ENCODE data around the gene OTOP2. TPM values are rescaled to one million over a fixed set of nuclear protein-coding genes. Genes with fewer than 3 reads are reported as not detected.

Gene OTOP2
- total and polyA plus RNA-seq, 9 of the 15 experiments (the other 6 are each of a cell fraction or from before 2014, with no cell fraction given), result 0.04 to 0.36 (median 0.14) TPM; not detected in 1

- TF ChIP-seq, protein P1, sequence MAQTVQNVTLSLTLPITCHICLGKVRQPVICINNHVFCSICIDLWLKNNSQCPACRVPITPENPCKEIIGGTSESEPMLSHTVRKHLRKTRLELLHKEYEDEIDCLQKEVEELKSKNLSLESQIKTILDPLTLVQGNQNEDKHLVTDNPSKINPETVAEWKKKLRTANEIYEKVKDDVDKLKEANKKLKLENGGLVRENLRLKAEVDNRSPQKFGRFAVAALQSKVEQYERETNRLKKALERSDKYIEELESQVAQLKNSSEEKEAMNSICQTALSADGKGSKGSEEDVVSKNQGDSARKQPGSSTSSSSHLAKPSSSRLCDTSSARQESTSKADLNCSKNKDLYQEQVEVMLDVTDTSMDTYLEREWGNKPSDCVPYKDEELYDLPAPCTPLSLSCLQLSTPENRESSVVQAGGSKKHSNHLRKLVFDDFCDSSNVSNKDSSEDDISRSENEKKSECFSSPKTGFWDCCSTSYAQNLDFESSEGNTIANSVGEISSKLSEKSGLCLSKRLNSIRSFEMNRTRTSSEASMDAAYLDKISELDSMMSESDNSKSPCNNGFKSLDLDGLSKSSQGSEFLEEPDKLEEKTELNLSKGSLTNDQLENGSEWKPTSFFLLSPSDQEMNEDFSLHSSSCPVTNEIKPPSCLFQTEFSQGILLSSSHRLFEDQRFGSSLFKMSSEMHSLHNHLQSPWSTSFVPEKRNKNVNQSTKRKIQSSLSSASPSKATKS (CRISPR knock-in tag; IDR thresholded peaks at IDR 0.05), result no peak
- TF ChIP-seq ZNF263 (CRISPR knock-in tag; IDR thresholded peaks at IDR 0.05; ENCODE audit: borderline replicate concordance) (peak; percentile 75), ZFP36 (IDR thresholded peaks at IDR 0.05; ENCODE audit: low read depth, low read length, partially characterized antibody) (no peak), DDX20 (tag; IDR thresholded peaks at IDR 0.05; ENCODE audit: low read depth) (no peak), GABPB1 (CRISPR knock-in tag; IDR thresholded peaks at IDR 0.05) (peak; percentile 42; the same call in 1 of the 2 replicates), EGR1 (conservative IDR thresholded peaks at IDR 0.05) (no peak), ZBED1 (IDR thresholded peaks at IDR 0.05) (no peak), ZC3H11A (IDR thresholded peaks at IDR 0.05; ENCODE audit: low read depth, low read length) (no peak), CBFA2T3 (IDR thresholded peaks at IDR 0.05) (no peak), KAT2B (IDR thresholded peaks at IDR 0.05; ENCODE audit: low read depth, low read length) (no peak), ZBTB43 (CRISPR knock-in tag; IDR thresholded peaks at IDR 0.05) (no peak), NR2F6 (CRISPR knock-in tag; IDR thresholded peaks at IDR 0.05) (no peak), GABPA (tag; conservative IDR thresholded peaks at IDR 0.05; ENCODE audit: low read depth) (no peak), SRSF3 (IDR thresholded peaks at IDR 0.05; ENCODE audit: insufficient read depth, low read length) (no peak), SIN3B (IDR thresholded peaks at IDR 0.05; ENCODE audit: low read depth) (no peak), ZNF12 (CRISPR knock-in tag; IDR thresholded peaks at IDR 0.05) (0 out of 2 replicates have a peak, but pooled peaks have one; percentile 27), POLR2G (IDR thresholded peaks at IDR 0.05; ENCODE audit: low read depth, low read length) (no peak; the same call in 1 of the 2 replicates), SRSF9 (IDR thresholded peaks at IDR 0.05; ENCODE audit: borderline replicate concordance, low read depth, low read length) (no peak), FOXJ3 (CRISPR knock-in tag; IDR thresholded peaks at IDR 0.05) (no peak), BMI1 (IDR thresholded peaks at IDR 0.05; ENCODE audit: low read length) (no peak)
- TF ChIP-seq, protein P2, sequence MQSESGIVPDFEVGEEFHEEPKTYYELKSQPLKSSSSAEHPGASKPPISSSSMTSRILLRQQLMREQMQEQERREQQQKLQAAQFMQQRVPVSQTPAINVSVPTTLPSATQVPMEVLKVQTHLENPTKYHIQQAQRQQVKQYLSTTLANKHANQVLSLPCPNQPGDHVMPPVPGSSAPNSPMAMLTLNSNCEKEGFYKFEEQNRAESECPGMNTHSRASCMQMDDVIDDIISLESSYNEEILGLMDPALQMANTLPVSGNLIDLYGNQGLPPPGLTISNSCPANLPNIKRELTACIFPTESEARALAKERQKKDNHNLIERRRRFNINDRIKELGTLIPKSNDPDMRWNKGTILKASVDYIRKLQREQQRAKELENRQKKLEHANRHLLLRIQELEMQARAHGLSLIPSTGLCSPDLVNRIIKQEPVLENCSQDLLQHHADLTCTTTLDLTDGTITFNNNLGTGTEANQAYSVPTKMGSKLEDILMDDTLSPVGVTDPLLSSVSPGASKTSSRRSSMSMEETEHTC (IDR thresholded peaks at IDR 0.05), result no peak
- TF ChIP-seq, protein P3, sequence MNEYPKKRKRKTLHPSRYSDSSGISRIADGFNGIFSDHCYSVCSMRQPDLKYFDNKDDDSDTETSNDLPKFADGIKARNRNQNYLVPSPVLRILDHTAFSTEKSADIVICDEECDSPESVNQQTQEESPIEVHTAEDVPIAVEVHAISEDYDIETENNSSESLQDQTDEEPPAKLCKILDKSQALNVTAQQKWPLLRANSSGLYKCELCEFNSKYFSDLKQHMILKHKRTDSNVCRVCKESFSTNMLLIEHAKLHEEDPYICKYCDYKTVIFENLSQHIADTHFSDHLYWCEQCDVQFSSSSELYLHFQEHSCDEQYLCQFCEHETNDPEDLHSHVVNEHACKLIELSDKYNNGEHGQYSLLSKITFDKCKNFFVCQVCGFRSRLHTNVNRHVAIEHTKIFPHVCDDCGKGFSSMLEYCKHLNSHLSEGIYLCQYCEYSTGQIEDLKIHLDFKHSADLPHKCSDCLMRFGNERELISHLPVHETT (CRISPR knock-in tag; conservative IDR thresholded peaks at IDR 0.05 in 1 of 2, IDR thresholded peaks at IDR 0.05 in 1 of 2), result no peak
These were observed 379 bp upstream of the OTOP2 start (continued) for GRCh38 chr17:74923538-74924249.
